Measurements from ENCODE around the gene GATM.

Gene GATM

DNA sequence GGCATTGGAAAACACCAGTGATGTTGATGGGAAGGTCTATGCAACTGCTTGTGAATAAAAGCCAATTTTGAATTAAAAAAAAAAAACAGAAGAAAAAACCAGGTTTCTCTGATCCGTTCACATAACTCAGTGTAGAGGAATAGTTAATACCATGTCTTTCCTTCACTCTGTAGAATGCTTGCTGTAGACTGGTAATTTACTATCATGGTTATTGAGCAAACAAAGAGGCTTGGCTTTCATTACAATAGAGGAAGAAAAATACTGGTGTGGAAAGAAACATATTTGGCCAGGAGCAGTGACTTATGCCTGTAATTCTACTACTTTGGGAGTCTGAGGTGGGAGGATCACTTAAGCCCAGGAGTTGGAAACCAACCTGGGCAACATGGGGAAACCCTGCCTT, 41.1 kb downstream of the GATM start:
- WGBS (ENCODE audit: extremely low coverage, insufficient coverage, low lambda C conversion rate), result no CpG with 5 or more reads among the region's 1 CpG
- H3K23ac ChIP-seq (ENCODE audit: low read length), result no peak overlapping the region
- no peak overlapping the region for H4K5ac ChIP-seq (ENCODE audit: low read length)
- H3K4ac ChIP-seq (ENCODE audit: low read depth, low read length), result no peak overlapping the region
- H3K9ac ChIP-seq (ENCODE audit: low read length), result no peak overlapping the region
- no peak overlapping the region for H4K8ac ChIP-seq (ENCODE audit: low read depth, low read length)
- no peaks in the 10 kb centered on the region for H3K79me1 ChIP-seq (ENCODE audit: low read length)
- H2BK15ac ChIP-seq (replicated peaks; ENCODE audit: low read depth), result no peak overlapping the region
- DNase-seq, result no peak
- no peaks in the 10 kb centered on the region for H3K79me2 ChIP-seq (ENCODE audit: control insufficient read depth, insufficient read depth, low read length)
- no peaks in the 10 kb centered on the region for H3K36me3 ChIP-seq (ENCODE audit: control insufficient read depth, insufficient read depth, low read length)
- H3K27me3 ChIP-seq (ENCODE audit: insufficient read depth, low read length, poor library complexity), result no peaks in the 10 kb centered on the region
- H2BK5ac ChIP-seq (ENCODE audit: low read length), result no peak overlapping the region
- no peak overlapping the region for H3K18ac ChIP-seq (ENCODE audit: low read length)
- no peak overlapping the region for H2AK5ac ChIP-seq (ENCODE audit: low read length)
- no peak overlapping the region for H3K4me3 ChIP-seq (ENCODE audit: low read length)
- H3K4me2 ChIP-seq (ENCODE audit: low read length), result no peak overlapping the region
- no peak overlapping the region for H3K27ac ChIP-seq (ENCODE audit: low read depth, low read length)
- H3K56ac ChIP-seq (ENCODE audit: low read length), result no peak overlapping the region
- H2BK120ac ChIP-seq (ENCODE audit: low read depth, low read length), result no peak overlapping the region
- H3K4me1 ChIP-seq (ENCODE audit: control insufficient read depth, low read depth, low read length), result no peaks in the 10 kb centered on the region

- H3K79me2 ChIP-seq (ENCODE audit: control insufficient read depth, insufficient read depth, low read length), result no peaks in the 10 kb centered on the region
- WGBS (ENCODE audit: extremely low coverage, insufficient coverage, low lambda C conversion rate), result no CpG with 5 or more reads among the region's 3 CpGs
- no peak overlapping the region for H3K18ac ChIP-seq (ENCODE audit: low read length)
- H2AK5ac ChIP-seq (ENCODE audit: low read length), result no peak overlapping the region
- no peaks in the 10 kb centered on the region for H3K27me3 ChIP-seq (ENCODE audit: insufficient read depth, low read length, poor library complexity)
- H2BK5ac ChIP-seq (ENCODE audit: low read length), result no peak overlapping the region
- H3K79me1 ChIP-seq (ENCODE audit: low read length), result no peaks in the 10 kb centered on the region
- H3K4me3 ChIP-seq (ENCODE audit: low read length), result no peak overlapping the region
- no peak for DNase-seq
- H4K8ac ChIP-seq (ENCODE audit: low read depth, low read length), result no peak overlapping the region
- H3K23ac ChIP-seq (ENCODE audit: low read length), result no peak overlapping the region
- H3K4ac ChIP-seq (ENCODE audit: low read depth, low read length), result no peak overlapping the region
- H3K4me1 ChIP-seq (ENCODE audit: control insufficient read depth, low read depth, low read length), result no peaks in the 10 kb centered on the region
- no peak overlapping the region for H4K5ac ChIP-seq (ENCODE audit: low read length)
- H3K27ac ChIP-seq (ENCODE audit: low read depth, low read length), result no peak overlapping the region
- H3K4me2 ChIP-seq (ENCODE audit: low read length), result no peak overlapping the region
- H3K56ac ChIP-seq (ENCODE audit: low read length), result no peak overlapping the region
- H2BK120ac ChIP-seq (ENCODE audit: low read depth, low read length), result no peak overlapping the region
- H3K36me3 ChIP-seq (ENCODE audit: control insufficient read depth, insufficient read depth, low read length), result no peaks in the 10 kb centered on the region
- H3K9ac ChIP-seq (ENCODE audit: low read length), result no peak overlapping the region
- H2BK15ac ChIP-seq (replicated peaks; ENCODE audit: low read depth), result no peak overlapping the region
Measured at GRCh38 chr15:45333550-45333949, 44.8 kb downstream of the GATM start.

GRCh38 chr15:45332694-45333093, 45.6 kb downstream of the GATM start:
- Histone ChIP-seq H3K4me2 (ENCODE audit: low read length) (no peak overlapping the region), H3K4me3 (ENCODE audit: low read length) (no peak overlapping the region), H4K8ac (ENCODE audit: low read depth, low read length) (no peak overlapping the region), H2BK15ac (replicated peaks; ENCODE audit: low read depth) (no peak overlapping the region), H3K79me1 (ENCODE audit: low read length) (no peaks in the 10 kb centered on the region), H3K4me1 (ENCODE audit: control insufficient read depth, low read depth, low read length) (no peaks in the 10 kb centered on the region), H3K36me3 (ENCODE audit: control insufficient read depth, insufficient read depth, low read length) (no peaks in the 10 kb centered on the region), H4K5ac (ENCODE audit: low read length) (no peak overlapping the region), H3K18ac (ENCODE audit: low read length) (no peak overlapping the region), H3K23ac (ENCODE audit: low read length) (no peak overlapping the region), H3K27me3 (ENCODE audit: insufficient read depth, low read length, poor library complexity) (no peaks in the 10 kb centered on the region), H3K56ac (ENCODE audit: low read length) (no peak overlapping the region), H2BK120ac (ENCODE audit: low read depth, low read length) (no peak overlapping the region), H2AK5ac (ENCODE audit: low read length) (no peak overlapping the region), H2BK5ac (ENCODE audit: low read length) (no peak overlapping the region), H3K27ac (ENCODE audit: low read depth, low read length) (no peak overlapping the region), H3K9ac (ENCODE audit: low read length) (no peak overlapping the region), H3K4ac (ENCODE audit: low read depth, low read length) (no peak overlapping the region), H3K79me2 (ENCODE audit: control insufficient read depth, insufficient read depth, low read length) (no peaks in the 10 kb centered on the region)
- no CpG with 5 or more reads among the region's 12 CpGs for WGBS (ENCODE audit: extremely low coverage, insufficient coverage, low lambda C conversion rate)
- DNase-seq, result no peak

DNA sequence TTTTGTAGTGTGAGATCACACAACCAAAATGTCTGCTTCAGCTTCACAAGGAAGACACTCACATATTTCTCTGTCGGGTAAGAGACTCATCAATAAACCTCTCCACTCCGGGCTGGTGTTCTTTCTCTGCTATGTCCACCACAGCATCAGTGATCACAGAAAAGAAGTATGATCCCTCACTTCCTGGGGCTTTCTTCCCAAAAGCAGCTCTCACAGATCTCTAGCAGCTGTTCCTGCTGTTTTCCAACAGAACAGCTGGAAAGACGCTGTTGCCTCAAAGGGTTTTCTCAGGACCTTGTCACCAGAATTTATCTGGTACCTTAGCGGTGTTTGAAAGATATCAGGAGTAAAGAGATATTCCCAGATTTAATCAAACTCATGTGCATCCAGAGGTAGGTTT, 46.4 kb downstream of the GATM start:
- no peak overlapping the region for H4K5ac ChIP-seq (ENCODE audit: low read length)
- no peak overlapping the region for H3K56ac ChIP-seq (ENCODE audit: low read length)
- no CpG with 5 or more reads among the region's 4 CpGs for WGBS (ENCODE audit: extremely low coverage, insufficient coverage, low lambda C conversion rate)
- H2BK5ac ChIP-seq (ENCODE audit: low read length), result no peak overlapping the region
- no peaks in the 10 kb centered on the region for H3K4me1 ChIP-seq (ENCODE audit: control insufficient read depth, low read depth, low read length)
- no peaks in the 10 kb centered on the region for H3K79me1 ChIP-seq (ENCODE audit: low read length)
- no peak overlapping the region for H3K4ac ChIP-seq (ENCODE audit: low read depth, low read length)
- no peak overlapping the region for H3K18ac ChIP-seq (ENCODE audit: low read length)
- no peaks in the 10 kb centered on the region for H3K27me3 ChIP-seq (ENCODE audit: insufficient read depth, low read length, poor library complexity)
- no peak overlapping the region for H2AK5ac ChIP-seq (ENCODE audit: low read length)
- H4K8ac ChIP-seq (ENCODE audit: low read depth, low read length), result no peak overlapping the region
- no peak overlapping the region for H3K9ac ChIP-seq (ENCODE audit: low read length)
- H2BK120ac ChIP-seq (ENCODE audit: low read depth, low read length), result no peak overlapping the region
- H3K23ac ChIP-seq (ENCODE audit: low read length), result no peak overlapping the region
- H3K79me2 ChIP-seq (ENCODE audit: control insufficient read depth, insufficient read depth, low read length), result no peaks in the 10 kb centered on the region
- no peak overlapping the region for H2BK15ac ChIP-seq (replicated peaks; ENCODE audit: low read depth)
- no peak overlapping the region for H3K4me2 ChIP-seq (ENCODE audit: low read length)
- peak overlapping the region; percentile 33 for H3K27ac ChIP-seq (ENCODE audit: low read depth, low read length)
- no peaks in the 10 kb centered on the region for H3K36me3 ChIP-seq (ENCODE audit: control insufficient read depth, insufficient read depth, low read length)
- no peak overlapping the region for H3K4me3 ChIP-seq (ENCODE audit: low read length)
- no peak for DNase-seq

DNA sequence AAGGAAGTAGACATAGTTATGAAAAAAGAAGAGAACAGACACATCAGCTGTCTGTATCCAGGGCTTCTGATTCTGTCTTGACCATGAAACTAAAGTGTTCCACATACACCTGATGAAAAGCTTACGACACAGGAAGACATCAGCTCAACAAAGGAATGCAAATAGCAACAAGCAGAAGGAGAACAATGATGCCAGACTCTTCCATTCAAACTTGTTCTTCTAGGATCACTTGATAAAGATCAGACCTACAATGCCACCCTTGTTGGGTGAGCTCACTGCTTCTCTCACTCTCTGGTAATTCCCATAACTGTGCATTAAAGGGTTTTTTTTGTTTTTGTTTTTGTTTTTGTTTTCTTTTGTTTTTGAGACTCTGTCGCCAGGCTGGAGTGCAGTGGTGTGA, 49.7 kb downstream of the GATM start:
- no peak overlapping the region for H3K4ac ChIP-seq (ENCODE audit: low read depth, low read length)
- H3K4me3 ChIP-seq (ENCODE audit: low read length), result no peak overlapping the region
- H3K18ac ChIP-seq (ENCODE audit: low read length), result no peak overlapping the region
- no CpG with 5 or more reads among the region's 2 CpGs for WGBS (ENCODE audit: extremely low coverage, insufficient coverage, low lambda C conversion rate)
- no peaks in the 10 kb centered on the region for H3K79me2 ChIP-seq (ENCODE audit: control insufficient read depth, insufficient read depth, low read length)
- H2AK5ac ChIP-seq (ENCODE audit: low read length), result no peak overlapping the region
- no peak overlapping the region for H3K9ac ChIP-seq (ENCODE audit: low read length)
- H3K36me3 ChIP-seq (ENCODE audit: control insufficient read depth, insufficient read depth, low read length), result no peaks in the 10 kb centered on the region
- no peak overlapping the region for H2BK5ac ChIP-seq (ENCODE audit: low read length)
- peak; percentile 70 for DNase-seq
- H3K4me1 ChIP-seq (ENCODE audit: control insufficient read depth, low read depth, low read length), result peaks cover 1% of the 10 kb centered on the region
- H3K27ac ChIP-seq (ENCODE audit: low read depth, low read length), result no peak overlapping the region
- H3K4me2 ChIP-seq (ENCODE audit: low read length), result no peak overlapping the region
- no peak overlapping the region for H4K5ac ChIP-seq (ENCODE audit: low read length)
- H3K79me1 ChIP-seq (ENCODE audit: low read length), result no peaks in the 10 kb centered on the region
- H2BK120ac ChIP-seq (ENCODE audit: low read depth, low read length), result no peak overlapping the region
- no peak overlapping the region for H3K56ac ChIP-seq (ENCODE audit: low read length)
- no peak overlapping the region for H3K23ac ChIP-seq (ENCODE audit: low read length)
- no peaks in the 10 kb centered on the region for H3K27me3 ChIP-seq (ENCODE audit: insufficient read depth, low read length, poor library complexity)
- no peak overlapping the region for H2BK15ac ChIP-seq (replicated peaks; ENCODE audit: low read depth)
- H4K8ac ChIP-seq (ENCODE audit: low read depth, low read length), result no peak overlapping the region

- no peak overlapping the region for H3K9ac ChIP-seq (ENCODE audit: low read length)
- no peak overlapping the region for H3K27ac ChIP-seq (ENCODE audit: low read depth, low read length)
- H4K5ac ChIP-seq (ENCODE audit: low read length), result no peak overlapping the region
Measured at GRCh38 chr15:45326741-45327140, 51.6 kb downstream of the GATM start.

More at GRCh38 chr15:45326741-45327140, 51.6 kb downstream of the GATM start:
- H3K56ac ChIP-seq (ENCODE audit: low read length), result no peak overlapping the region
- WGBS (ENCODE audit: extremely low coverage, insufficient coverage, low lambda C conversion rate), result no CpG with 5 or more reads among the region's 7 CpGs
- H3K4ac ChIP-seq (ENCODE audit: low read depth, low read length), result no peak overlapping the region
- peak; percentile 19 for DNase-seq
- no peak overlapping the region for H3K4me2 ChIP-seq (ENCODE audit: low read length)
- no peak overlapping the region for H2BK5ac ChIP-seq (ENCODE audit: low read length)
- no peak overlapping the region for H4K8ac ChIP-seq (ENCODE audit: low read depth, low read length)
- H3K27me3 ChIP-seq (ENCODE audit: insufficient read depth, low read length, poor library complexity), result no peaks in the 10 kb centered on the region
- H3K4me1 ChIP-seq (ENCODE audit: control insufficient read depth, low read depth, low read length), result peaks cover 1% of the 10 kb centered on the region
- H3K18ac ChIP-seq (ENCODE audit: low read length), result no peak overlapping the region
- no peaks in the 10 kb centered on the region for H3K79me1 ChIP-seq (ENCODE audit: low read length)
- H2BK120ac ChIP-seq (ENCODE audit: low read depth, low read length), result peak overlapping the region; percentile 6
- H3K79me2 ChIP-seq (ENCODE audit: control insufficient read depth, insufficient read depth, low read length), result no peaks in the 10 kb centered on the region
- H2AK5ac ChIP-seq (ENCODE audit: low read length), result no peak overlapping the region
- H3K4me3 ChIP-seq (ENCODE audit: low read length), result no peak overlapping the region
- H3K23ac ChIP-seq (ENCODE audit: low read length), result no peak overlapping the region
- H3K36me3 ChIP-seq (ENCODE audit: control insufficient read depth, insufficient read depth, low read length), result no peaks in the 10 kb centered on the region
- no peak overlapping the region for H2BK15ac ChIP-seq (replicated peaks; ENCODE audit: low read depth)

Data from mesendoderm (in vitro differentiated cells).